Hepatocyte (in vitro differentiated cells): ENCODE measurements around the gene FAM177B. TPM values are rescaled to one million over a fixed set of nuclear protein-coding genes. Genes with fewer than 3 reads are reported as not detected.

ENCODE experiments used
- DNase-seq: peaks from one replicate; pipeline ENCODE4 v3.0.0-alpha.2; 2016; ENCODE audit warnings: low spot score
- H2AFZ ChIP-seq: fragments of 200-600 bp; sonication (generic); 2 replicates; pipeline ENCODE4 v1.6.0; 2016; ENCODE audit warnings: antibody characterized with exemption, mild to moderate bottlenecking
- H3K27ac ChIP-seq: fragments of 200-600 bp; sonication (generic); 2 replicates; pipeline ENCODE4 v1.5.1; 2016; ENCODE audit warnings: mild to moderate bottlenecking
- H3K27me3 ChIP-seq: fragments of 200-600 bp; sonication (generic); 2 replicates; pipeline ENCODE4 v1.6.1; 2016
- H3K36me3 ChIP-seq: fragments of 200-600 bp; sonication (generic); replicated peaks from 2 replicates; pipeline ENCODE4 v1.5.1; 2016; ENCODE audit warnings: low read depth; ENCODE audit not compliant: insufficient read depth
- H3K4me1 ChIP-seq: fragments of 200-600 bp; sonication (generic); 2 replicates; pipeline ENCODE4 v1.5.1; 2016; ENCODE audit warnings: mild to moderate bottlenecking, moderate library complexity; ENCODE audit not compliant: insufficient read depth
- H3K4me2 ChIP-seq: fragments of 200-600 bp; sonication (generic); 2 replicates; pipeline ENCODE4 v1.6.0; 2016
- H3K4me3 ChIP-seq: fragments of 200-600 bp; sonication (generic); 2 replicates; pipeline ENCODE4 v1.5.1; 2016; ENCODE audit warnings: mild to moderate bottlenecking
- H3K79me2 ChIP-seq: fragments of 200-600 bp; sonication (generic); 2 replicates; pipeline ENCODE4 v1.6.0; 2017; ENCODE audit warnings: mild to moderate bottlenecking
- H3K9me2 ChIP-seq: fragments of 200-600 bp; sonication (generic); replicated peaks from 2 replicates; pipeline ENCODE4 v1.6.0; 2017; ENCODE audit warnings: mild to moderate bottlenecking; ENCODE audit not compliant: insufficient read depth
- H3K9me3 ChIP-seq: fragments of 200-600 bp; sonication (generic); 2 replicates; pipeline ENCODE4 v1.5.1; 2016; ENCODE audit warnings: low read depth, mild to moderate bottlenecking
- H4K20me1 ChIP-seq: fragments of 200-600 bp; sonication (generic); 2 replicates; pipeline ENCODE4 v1.6.0; 2016; ENCODE audit warnings: mild to moderate bottlenecking; ENCODE audit not compliant: insufficient read depth, poor library complexity, severe bottlenecking
- EZH2 ChIP-seq: fragments of 200-600 bp; sonication (generic); IDR thresholded peaks from 2 replicates; pipeline ENCODE4 v1.6.1; 2016; ENCODE audit warnings: antibody characterized with exemption, mild to moderate bottlenecking, borderline replicate concordance
- EZH2phosphoT487 ChIP-seq: fragments of 200-600 bp; sonication (generic); IDR thresholded peaks from one replicate; pipeline ENCODE4 v1.6.1; 2018; ENCODE audit warnings: antibody characterized with exemption, mild to moderate bottlenecking, low read depth, moderate library complexity; ENCODE audit not compliant: unreplicated experiment, severe bottlenecking
- WGBS: methylation state at CpG from one replicate; pipeline ENCODE4 v1.1.6; 2016; ENCODE audit warnings: low lambda C conversion rate; ENCODE audit errors: missing lambda C conversion rate; 5-methylcytosine and 5-hydroxymethylcytosine counted together
- polyA plus RNA-seq: library from polyadenylated mRNA; unstranded; fragments of >200 nt; fragmentation: Nextera tagmentation; extraction: Ambion mirVana; gene quantifications from 2 replicates; pipeline ENCODE4 v1.2.1, GENCODE V29; 2016
- total RNA-seq: library from RNA; depleted of rRNA; stranded (reverse); fragments of >200 nt; gene quantifications from 2 replicates; pipeline ENCODE4 v1.2.3, GENCODE V29; 2014
- TF ChIP-seq, protein P1 (sequence below): fragments of 200-600 bp; sonication (generic); IDR thresholded peaks from 2 replicates; pipeline ENCODE4 v1.5.1; 2016; ENCODE audit warnings: antibody characterized with exemption, mild to moderate bottlenecking; ENCODE audit not compliant: poor library complexity

FAM177B gene
- total and polyA plus RNA-seq, 2 experiments from 2014 or later, result 0.19 to 1.7 TPM

DNA sequence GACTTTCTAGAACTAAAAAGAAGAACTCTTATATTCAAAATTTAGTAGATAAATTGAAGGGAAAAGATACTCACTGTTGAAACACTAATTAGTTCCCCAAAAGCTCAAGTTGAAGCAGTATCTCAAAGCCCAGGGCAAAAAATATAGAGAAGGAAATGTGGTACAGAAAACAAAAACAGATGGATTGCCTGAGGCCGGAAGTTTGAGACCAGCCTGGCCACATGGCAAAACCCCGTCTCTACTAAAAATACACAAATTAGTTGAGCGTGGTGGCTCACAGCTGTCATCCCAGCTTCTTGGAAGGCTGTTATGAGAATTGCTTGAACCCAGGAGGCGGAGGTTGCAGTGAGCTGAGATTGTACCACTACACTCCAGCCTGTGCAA, 36.0 kb downstream of the FAM177B start:
- Histone ChIP-seq H3K9me3 (no peaks in the 10 kb centered on the region), H3K4me3 (no peak overlapping the region), H4K20me1 (no peaks in the 10 kb centered on the region), H2AFZ (no peak overlapping the region), H3K79me2 (no peaks in the 10 kb centered on the region), H3K27me3 (no peaks in the 10 kb centered on the region), H3K9me2 (no peaks in the 10 kb centered on the region), H3K36me3 (no peaks in the 10 kb centered on the region), H3K4me2 (no peak overlapping the region), H3K4me1 (no peaks in the 10 kb centered on the region), H3K27ac (no peak overlapping the region)
- TF ChIP-seq EZH2phosphoT487, result no peak
- TF ChIP-seq, protein P1, sequence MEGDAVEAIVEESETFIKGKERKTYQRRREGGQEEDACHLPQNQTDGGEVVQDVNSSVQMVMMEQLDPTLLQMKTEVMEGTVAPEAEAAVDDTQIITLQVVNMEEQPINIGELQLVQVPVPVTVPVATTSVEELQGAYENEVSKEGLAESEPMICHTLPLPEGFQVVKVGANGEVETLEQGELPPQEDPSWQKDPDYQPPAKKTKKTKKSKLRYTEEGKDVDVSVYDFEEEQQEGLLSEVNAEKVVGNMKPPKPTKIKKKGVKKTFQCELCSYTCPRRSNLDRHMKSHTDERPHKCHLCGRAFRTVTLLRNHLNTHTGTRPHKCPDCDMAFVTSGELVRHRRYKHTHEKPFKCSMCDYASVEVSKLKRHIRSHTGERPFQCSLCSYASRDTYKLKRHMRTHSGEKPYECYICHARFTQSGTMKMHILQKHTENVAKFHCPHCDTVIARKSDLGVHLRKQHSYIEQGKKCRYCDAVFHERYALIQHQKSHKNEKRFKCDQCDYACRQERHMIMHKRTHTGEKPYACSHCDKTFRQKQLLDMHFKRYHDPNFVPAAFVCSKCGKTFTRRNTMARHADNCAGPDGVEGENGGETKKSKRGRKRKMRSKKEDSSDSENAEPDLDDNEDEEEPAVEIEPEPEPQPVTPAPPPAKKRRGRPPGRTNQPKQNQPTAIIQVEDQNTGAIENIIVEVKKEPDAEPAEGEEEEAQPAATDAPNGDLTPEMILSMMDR, result no peak
- no peak for TF ChIP-seq EZH2
- no peak for DNase-seq
- WGBS, result 73% methylated on average over 4 of the region's 4 CpGs

DNA sequence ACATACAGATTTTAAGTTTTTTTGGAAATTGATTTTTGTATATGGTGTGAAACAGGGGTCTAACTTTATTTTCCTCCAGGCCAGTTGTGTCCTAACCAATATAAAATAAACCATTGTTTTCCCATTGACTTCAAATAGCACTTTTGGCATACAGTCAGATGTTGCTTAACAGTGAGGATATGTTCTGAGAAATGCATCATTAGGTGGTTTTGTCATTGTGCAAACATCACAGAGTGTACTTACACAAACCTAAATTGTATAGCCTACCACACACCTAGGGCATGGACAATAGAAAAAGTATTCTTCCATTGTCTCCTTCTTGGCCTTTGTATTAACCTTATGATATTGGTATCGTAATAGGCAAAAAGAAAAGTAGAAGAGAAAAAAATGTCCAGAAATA, 40.5 kb downstream of the FAM177B start:
- no peak for DNase-seq
- H3K27me3 ChIP-seq, result no peaks in the 10 kb centered on the region
- no peaks in the 10 kb centered on the region for H3K4me1 ChIP-seq
- H3K79me2 ChIP-seq, result no peaks in the 10 kb centered on the region
- H3K4me3 ChIP-seq, result no peak overlapping the region
- H2AFZ ChIP-seq, result no peak overlapping the region
- no peak overlapping the region for H3K4me2 ChIP-seq
- WGBS, result 100% methylated on average over 1 of the region's 1 CpG
- no peaks in the 10 kb centered on the region for H3K36me3 ChIP-seq
- no peaks in the 10 kb centered on the region for H3K9me3 ChIP-seq
- no peaks in the 10 kb centered on the region for H4K20me1 ChIP-seq
- TF ChIP-seq EZH2phosphoT487 (no peak), EZH2 (no peak)
- TF ChIP-seq, protein P1, result no peak
- H3K27ac ChIP-seq, result no peak overlapping the region
- H3K9me2 ChIP-seq, result no peaks in the 10 kb centered on the region

- Histone ChIP-seq H4K20me1 (no peaks in the 10 kb centered on the region), H3K4me3 (no peak overlapping the region), H2AFZ (no peak overlapping the region), H3K9me3 (no peaks in the 10 kb centered on the region), H3K4me2 (no peak overlapping the region), H3K79me2 (no peaks in the 10 kb centered on the region), H3K27me3 (no peaks in the 10 kb centered on the region), H3K9me2 (no peaks in the 10 kb centered on the region), H3K4me1 (no peaks in the 10 kb centered on the region), H3K27ac (no peak overlapping the region), H3K36me3 (no peaks in the 10 kb centered on the region)
- 54% methylated on average over 2 of the region's 2 CpGs for WGBS
- TF ChIP-seq, protein P1, result no peak
- TF ChIP-seq EZH2phosphoT487 (no peak), EZH2 (no peak)
- DNase-seq, result no peak
These were observed 41.0 kb downstream of the FAM177B start for GRCh38 chr1:222777977-222778376.

DNA sequence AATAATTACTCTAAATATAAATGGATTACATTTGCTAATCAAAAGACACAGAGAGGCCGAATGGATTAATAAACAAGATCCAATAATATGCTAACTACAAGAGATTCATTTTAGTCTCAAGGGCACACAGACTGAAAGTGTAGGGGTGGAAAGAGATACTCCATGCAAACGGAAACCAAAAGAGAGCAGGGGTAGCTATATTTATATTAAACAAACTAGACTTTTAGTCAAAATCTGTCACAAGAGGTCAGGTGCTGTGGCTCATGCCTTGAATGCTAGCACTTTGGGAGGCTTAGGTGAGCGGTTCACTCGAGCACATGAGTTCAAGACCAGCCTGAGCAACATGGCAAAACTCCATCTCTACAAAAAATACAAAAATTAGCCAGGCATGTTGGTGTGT, 44.2 kb downstream of the FAM177B start:
- Histone ChIP-seq H3K4me2 (no peak overlapping the region), H3K79me2 (no peaks in the 10 kb centered on the region), H3K4me1 (peaks cover 8% of the 10 kb centered on the region), H4K20me1 (no peaks in the 10 kb centered on the region), H2AFZ (no peak overlapping the region), H3K9me3 (no peaks in the 10 kb centered on the region), H3K9me2 (no peaks in the 10 kb centered on the region), H3K36me3 (no peaks in the 10 kb centered on the region), H3K4me3 (no peak overlapping the region), H3K27me3 (no peaks in the 10 kb centered on the region), H3K27ac (no peak overlapping the region)
- no peak for TF ChIP-seq EZH2
- 92% methylated on average over 4 of the region's 4 CpGs for WGBS
- no peak for DNase-seq
